ENCODE measurements around the gene WWOX.

DNA sequence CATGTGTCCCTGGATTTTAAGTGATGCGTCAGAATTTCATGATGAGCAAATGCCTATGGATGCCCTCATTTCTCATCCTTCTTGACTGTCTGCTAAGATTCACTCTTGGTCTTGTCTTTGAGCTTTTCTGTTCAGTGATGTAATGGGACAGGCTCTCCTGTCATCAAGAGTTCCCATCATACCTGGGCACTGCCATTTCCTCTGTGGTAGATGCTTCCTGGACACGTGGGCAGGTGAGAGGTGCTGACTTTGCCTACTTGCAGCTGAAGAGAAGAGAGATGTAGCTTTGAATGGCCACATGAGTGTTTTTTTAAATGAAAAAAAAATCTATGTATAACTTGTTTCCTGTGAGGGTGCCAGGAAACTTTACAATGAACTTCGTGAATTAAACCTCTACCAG, 943.4 kb downstream of the WWOX start:
- TF ChIP-seq, protein P1, sequence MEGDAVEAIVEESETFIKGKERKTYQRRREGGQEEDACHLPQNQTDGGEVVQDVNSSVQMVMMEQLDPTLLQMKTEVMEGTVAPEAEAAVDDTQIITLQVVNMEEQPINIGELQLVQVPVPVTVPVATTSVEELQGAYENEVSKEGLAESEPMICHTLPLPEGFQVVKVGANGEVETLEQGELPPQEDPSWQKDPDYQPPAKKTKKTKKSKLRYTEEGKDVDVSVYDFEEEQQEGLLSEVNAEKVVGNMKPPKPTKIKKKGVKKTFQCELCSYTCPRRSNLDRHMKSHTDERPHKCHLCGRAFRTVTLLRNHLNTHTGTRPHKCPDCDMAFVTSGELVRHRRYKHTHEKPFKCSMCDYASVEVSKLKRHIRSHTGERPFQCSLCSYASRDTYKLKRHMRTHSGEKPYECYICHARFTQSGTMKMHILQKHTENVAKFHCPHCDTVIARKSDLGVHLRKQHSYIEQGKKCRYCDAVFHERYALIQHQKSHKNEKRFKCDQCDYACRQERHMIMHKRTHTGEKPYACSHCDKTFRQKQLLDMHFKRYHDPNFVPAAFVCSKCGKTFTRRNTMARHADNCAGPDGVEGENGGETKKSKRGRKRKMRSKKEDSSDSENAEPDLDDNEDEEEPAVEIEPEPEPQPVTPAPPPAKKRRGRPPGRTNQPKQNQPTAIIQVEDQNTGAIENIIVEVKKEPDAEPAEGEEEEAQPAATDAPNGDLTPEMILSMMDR (IDR thresholded peaks at IDR 0.05): no peak
- TF ChIP-seq EP300 (IDR thresholded peaks at IDR 0.05): no peak
